GM23338 (cell line): Measurements from ENCODE around the gene PROX1. TPM values are rescaled to one million over a fixed set of nuclear protein-coding genes. Genes with fewer than 3 reads are reported as not detected.
A peak's percentile ranks its signal among the peaks of the same experiment; 100 is the strongest.
"Not testable (repeated sequence)": the region's sequence is repeated elsewhere in the genome, so short reads cannot be mapped to it uniquely, and the experiment has no call there.

Experiments
- ATAC-seq: fragments of 200-7000 bp; cut with Tn5 transposase; 3 replicates; pipeline ENCODE4 v1.9.1; 2020
- DNase-seq: peaks from one replicate; pipeline ENCODE4 v3.0.0-alpha.2; 2015; ENCODE audit warnings: low spot score
- H2AFZ ChIP-seq: fragments of 200-600 bp; sonication (generic); 2 replicates; pipeline ENCODE4 v1.8.0; 2016; ENCODE audit warnings: antibody characterized with exemption, mild to moderate bottlenecking, moderate library complexity
- H3F3A ChIP-seq: fragments of 200-600 bp; sonication (generic); replicated peaks from 2 replicates; pipeline ENCODE4 v1.8.0; 2017; ENCODE audit warnings: antibody characterized with exemption, mixed run types, low read depth
- H3K27ac ChIP-seq: fragments of 200-600 bp; sonication (generic); 2 replicates; pipeline ENCODE4 v1.6.1; 2016; ENCODE audit warnings: low read depth
- H3K27me3 ChIP-seq: fragments of 200-600 bp; sonication (generic); 2 replicates; pipeline ENCODE4 v1.8.0; 2016; ENCODE audit warnings: mild to moderate bottlenecking, mixed run types, moderate library complexity; ENCODE audit not compliant: insufficient read depth
- H3K36me3 ChIP-seq: fragments of 200-600 bp; sonication (generic); 2 replicates; pipeline ENCODE4 v1.8.0; 2016; ENCODE audit warnings: mild to moderate bottlenecking; ENCODE audit not compliant: insufficient read depth
- H3K4me1 ChIP-seq: fragments of 200-600 bp; sonication (generic); 2 replicates; pipeline ENCODE4 v1.8.0; 2016; ENCODE audit warnings: mild to moderate bottlenecking, moderate library complexity; ENCODE audit not compliant: insufficient read depth
- H3K4me2 ChIP-seq: fragments of 200-600 bp; sonication (generic); 2 replicates; pipeline ENCODE4 v1.7.1; 2017; ENCODE audit warnings: mixed run types
- H3K4me3 ChIP-seq: fragments of 200-600 bp; sonication (generic); 2 replicates; pipeline ENCODE4 v1.6.1; 2016; ENCODE audit warnings: mixed run types
- H3K79me2 ChIP-seq: fragments of 200-600 bp; sonication (generic); replicated peaks from 2 replicates; pipeline ENCODE4 v1.8.0; 2017; ENCODE audit warnings: mild to moderate bottlenecking; ENCODE audit not compliant: insufficient read depth
- H3K9me2 ChIP-seq: fragments of 200-600 bp; sonication (generic); 2 replicates; pipeline ENCODE4 v1.8.0; 2017; ENCODE audit not compliant: insufficient read depth
- H4K20me1 ChIP-seq: fragments of 200-600 bp; sonication (generic); replicated peaks from 2 replicates; pipeline ENCODE4 v1.8.0; 2017; ENCODE audit warnings: mild to moderate bottlenecking; ENCODE audit not compliant: insufficient read depth
- H3K27ac Mint-ChIP-seq: 2 replicates; pipeline ENCODE4 v1.8.0; 2020; ENCODE audit warnings: inconsistent platforms, mild to moderate bottlenecking, moderate library complexity, mixed read lengths
- H3K27me3 Mint-ChIP-seq: 3 replicates; pipeline ENCODE4 v1.8.0; 2022; ENCODE audit warnings: low read depth, mild to moderate bottlenecking, moderate library complexity, mixed read lengths, inconsistent platforms; ENCODE audit not compliant: insufficient read depth, poor library complexity
- H3K36me3 Mint-ChIP-seq: 3 replicates; pipeline ENCODE4 v1.8.0; 2021; ENCODE audit warnings: low read depth, mild to moderate bottlenecking, inconsistent platforms, moderate library complexity, mixed read lengths
- H3K4me1 Mint-ChIP-seq: 3 replicates; pipeline ENCODE4 v1.8.0; 2020; ENCODE audit warnings: mild to moderate bottlenecking, inconsistent platforms, mixed read lengths
- H3K4me3 Mint-ChIP-seq: 3 replicates; pipeline ENCODE4 v1.8.0; 2021; ENCODE audit warnings: moderate library complexity, mild to moderate bottlenecking, inconsistent platforms, mixed read lengths
- H3K9me3 Mint-ChIP-seq: 3 replicates; pipeline ENCODE4 v1.8.0; 2020; ENCODE audit warnings: moderate library complexity, mild to moderate bottlenecking, inconsistent platforms, mixed read lengths
- EZH2phosphoT487 ChIP-seq: fragments of 200-600 bp; sonication (generic); IDR thresholded peaks from one replicate; pipeline ENCODE4 v1.8.1; 2018; ENCODE audit warnings: antibody characterized with exemption; ENCODE audit not compliant: unreplicated experiment
- JUNB ChIP-seq: IDR thresholded peaks from one replicate; pipeline ENCODE4 v1.6.1; 2016; ENCODE audit warnings: antibody characterized with exemption; ENCODE audit not compliant: unreplicated experiment
- POLR2AphosphoS5 ChIP-seq: IDR thresholded peaks from 2 replicates; pipeline ENCODE4 v1.6.1; 2016; ENCODE audit warnings: antibody characterized with exemption, low read depth
- polyA plus RNA-seq: library from polyadenylated mRNA; unstranded; fragments of >200 nt; fragmentation: Nextera tagmentation; extraction: Ambion mirVana; gene quantifications from 2 replicates; pipeline ENCODE4 v1.2.1, GENCODE V29; 2016
- total RNA-seq: library from RNA; depleted of rRNA; stranded (reverse); fragments of >200 nt; shearing (Covaris generic); gene quantifications from 2 replicates; pipeline ENCODE4 v1.2.3, GENCODE V29; 2014
- TF ChIP-seq, protein P1 (sequence below), 2 experiments: fragments of 200-600 bp in 1 of 2; sonication (generic) in 1 of 2; conservative IDR thresholded peaks; 2 replicates each; pipeline versions ENCODE4 v1.5.1 to v1.6.1; 2016 to 2017; ENCODE audit warnings: antibody characterized with exemption in 2 of 2, low read depth in 2 of 2, mild to moderate bottlenecking in 2 of 2, moderate library complexity in 1 of 2

The PROX1 gene
- total and polyA plus RNA-seq, 2 experiments from 2014 or later: 0.49 to 0.66 TPM

DNA sequence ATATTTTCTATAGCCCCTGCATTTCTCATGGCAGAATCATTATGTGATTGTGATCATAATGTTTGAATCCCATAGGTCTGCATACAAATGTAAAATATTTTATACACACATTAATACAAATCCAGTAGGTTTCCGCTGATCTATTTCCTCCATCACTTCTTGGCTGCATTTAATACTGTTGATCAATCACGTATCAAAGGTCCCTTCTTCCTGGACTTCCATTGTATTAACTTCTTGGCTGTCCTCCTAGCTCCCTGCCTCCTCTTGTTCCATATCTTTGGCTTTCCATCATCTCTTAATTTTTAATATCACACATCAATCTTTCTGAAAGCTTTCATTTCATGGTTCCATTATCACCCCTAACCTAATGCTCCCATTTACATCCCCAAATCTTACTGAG, 97.6 kb downstream of the PROX1 start:
- Histone ChIP-seq H3K4me2 (no peak overlapping the region), H3K4me1 (peaks cover 9% of the 10 kb centered on the region; the same call in 1 of the 2 replicates), H3K27ac (no peak overlapping the region), H3K9me2 (peaks cover 8% of the 10 kb centered on the region), H3K4me3 (no peak overlapping the region), H3K36me3 (no peaks in the 10 kb centered on the region), H3K27me3 (no peaks in the 10 kb centered on the region), H2AFZ (no peak overlapping the region), H3K79me2 (no peaks in the 10 kb centered on the region), H4K20me1 (no peaks in the 10 kb centered on the region), H3F3A (no peaks in the 10 kb centered on the region)
- H3K36me3 Mint-ChIP-seq: no peaks in the 10 kb centered on the region
- no peaks in the 10 kb centered on the region for H3K9me3 Mint-ChIP-seq
- peaks cover 14% of the 10 kb centered on the region for H3K4me1 Mint-ChIP-seq
- ATAC-seq (no peak), DNase-seq (no peak)
- no peak overlapping the region for H3K27ac Mint-ChIP-seq
- no peaks in the 10 kb centered on the region for H3K27me3 Mint-ChIP-seq
- TF ChIP-seq POLR2AphosphoS5 (no peak), EZH2phosphoT487 (no peak)
- no peak overlapping the region for H3K4me3 Mint-ChIP-seq

DNA sequence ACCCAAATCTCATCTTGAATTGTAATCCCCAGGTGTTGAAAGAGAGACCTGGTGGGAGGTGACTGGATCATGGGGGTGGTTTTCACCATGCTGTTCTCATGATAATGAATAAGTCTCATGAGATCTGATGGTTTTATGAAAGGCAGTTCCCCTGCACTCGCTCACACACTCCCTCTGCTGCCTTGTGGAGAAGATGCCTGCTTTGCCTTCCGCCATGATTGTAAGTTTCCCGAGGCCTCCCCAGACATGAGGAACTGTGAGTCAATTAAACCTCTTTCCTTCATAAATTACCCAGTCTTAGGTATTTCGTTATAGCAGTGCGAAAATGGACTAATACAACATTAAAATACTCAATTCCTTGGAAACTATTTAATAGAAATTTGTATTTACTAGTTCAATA, 99.2 kb downstream of the PROX1 start:
- no peak overlapping the region for H3K4me3 ChIP-seq
- H3K27ac ChIP-seq: no peak overlapping the region
- no peak overlapping the region for H2AFZ ChIP-seq
- DNase-seq (peak; percentile 19), ATAC-seq (no peak)
- no peak overlapping the region for H3K4me2 ChIP-seq
- H3K36me3 Mint-ChIP-seq: no peaks in the 10 kb centered on the region
- H3K4me1 ChIP-seq: peaks cover 9% of the 10 kb centered on the region; the same call in 1 of the 2 replicates
- no peak overlapping the region for H3K4me3 Mint-ChIP-seq
- TF ChIP-seq, protein P1, sequence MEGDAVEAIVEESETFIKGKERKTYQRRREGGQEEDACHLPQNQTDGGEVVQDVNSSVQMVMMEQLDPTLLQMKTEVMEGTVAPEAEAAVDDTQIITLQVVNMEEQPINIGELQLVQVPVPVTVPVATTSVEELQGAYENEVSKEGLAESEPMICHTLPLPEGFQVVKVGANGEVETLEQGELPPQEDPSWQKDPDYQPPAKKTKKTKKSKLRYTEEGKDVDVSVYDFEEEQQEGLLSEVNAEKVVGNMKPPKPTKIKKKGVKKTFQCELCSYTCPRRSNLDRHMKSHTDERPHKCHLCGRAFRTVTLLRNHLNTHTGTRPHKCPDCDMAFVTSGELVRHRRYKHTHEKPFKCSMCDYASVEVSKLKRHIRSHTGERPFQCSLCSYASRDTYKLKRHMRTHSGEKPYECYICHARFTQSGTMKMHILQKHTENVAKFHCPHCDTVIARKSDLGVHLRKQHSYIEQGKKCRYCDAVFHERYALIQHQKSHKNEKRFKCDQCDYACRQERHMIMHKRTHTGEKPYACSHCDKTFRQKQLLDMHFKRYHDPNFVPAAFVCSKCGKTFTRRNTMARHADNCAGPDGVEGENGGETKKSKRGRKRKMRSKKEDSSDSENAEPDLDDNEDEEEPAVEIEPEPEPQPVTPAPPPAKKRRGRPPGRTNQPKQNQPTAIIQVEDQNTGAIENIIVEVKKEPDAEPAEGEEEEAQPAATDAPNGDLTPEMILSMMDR (conservative IDR thresholded peaks at IDR 0.05; ENCODE audit: low read depth in 2 of 2): peak; percentile 28 to 64
- TF ChIP-seq JUNB: no peak
- H3K9me3 Mint-ChIP-seq: no peaks in the 10 kb centered on the region
- H4K20me1 ChIP-seq: no peaks in the 10 kb centered on the region
- no peaks in the 10 kb centered on the region for H3K36me3 ChIP-seq
- H3K27me3 Mint-ChIP-seq: no peaks in the 10 kb centered on the region
- peaks cover 8% of the 10 kb centered on the region for H3K9me2 ChIP-seq
- no peaks in the 10 kb centered on the region for H3F3A ChIP-seq
- no peak overlapping the region for H3K27ac Mint-ChIP-seq
- H3K79me2 ChIP-seq: no peaks in the 10 kb centered on the region
- no peaks in the 10 kb centered on the region for H3K27me3 ChIP-seq
- H3K4me1 Mint-ChIP-seq: peaks cover 14% of the 10 kb centered on the region

DNA sequence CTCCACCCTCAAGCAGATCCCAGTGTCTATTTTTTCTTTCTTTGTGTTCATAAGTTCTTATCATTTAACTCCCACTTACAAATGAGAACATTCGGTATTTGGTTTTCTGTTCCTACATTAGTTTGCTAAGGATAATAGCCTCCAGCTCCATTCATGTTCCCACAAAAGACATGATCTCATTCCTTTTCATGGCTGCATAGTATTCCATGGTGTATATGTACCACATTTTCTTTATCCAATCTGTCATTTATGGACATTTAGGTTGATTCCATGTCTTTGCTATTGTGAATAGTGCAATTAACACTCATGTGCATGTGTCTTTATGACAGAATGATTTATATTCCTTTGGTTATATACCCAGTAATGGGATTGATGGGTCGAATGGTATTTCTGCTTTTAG, 101.2 kb downstream of the PROX1 start:
- not testable (repeated sequence) for H3K27ac Mint-ChIP-seq, H2AFZ ChIP-seq, H3K79me2 ChIP-seq, H3K4me3 ChIP-seq, H3K9me2 ChIP-seq, H3K4me2 ChIP-seq, ATAC-seq, H3K4me3 Mint-ChIP-seq, H3K9me3 Mint-ChIP-seq, H4K20me1 ChIP-seq, H3K36me3 Mint-ChIP-seq, H3K27ac ChIP-seq, H3K27me3 Mint-ChIP-seq, DNase-seq, H3K36me3 ChIP-seq, H3K4me1 ChIP-seq, H3K27me3 ChIP-seq, H3F3A ChIP-seq
- peaks cover 14% of the 10 kb centered on the region for H3K4me1 Mint-ChIP-seq
